ENCODE data around the gene BID.

BID gene

GRCh38 chr22:17802822-17803221 is 28.6 kb upstream of the BID start:
- no peak for DNase-seq

- no peak for DNase-seq
Measured at GRCh38 chr22:17802411-17802810, 28.1 kb upstream of the BID start.

GRCh38 chr22:17797721-17798559 is 23.7 kb upstream of the BID start:
- DNase-seq, result no peak

- DNase-seq, result no peak
Measured at GRCh38 chr22:17796695-17797094, 22.4 kb upstream of the BID start.

- no peak for DNase-seq
Measured at GRCh38 chr22:17795661-17796548, 21.6 kb upstream of the BID start.

GRCh38 chr22:17794726-17795542 is 20.7 kb upstream of the BID start:
- DNase-seq, result no peak

GRCh38 chr22:17792854-17793434 is 18.7 kb upstream of the BID start:
- no peak for DNase-seq

- no peak for DNase-seq
Measured at GRCh38 chr22:17792299-17792698, 18.0 kb upstream of the BID start.

- DNase-seq, result no peak
Measured at GRCh38 chr22:17791196-17791595, 16.9 kb upstream of the BID start.

GRCh38 chr22:17789379-17790200 is 15.3 kb upstream of the BID start:
- no peak for DNase-seq

GRCh38 chr22:17788528-17789378 is 14.5 kb upstream of the BID start:
- no peak for DNase-seq

GRCh38 chr22:17787716-17788330 is 13.6 kb upstream of the BID start:
- DNase-seq, result no peak

GRCh38 chr22:17787241-17787640 is 13.0 kb upstream of the BID start:
- no peak for DNase-seq

- DNase-seq, result no peak
Measured at GRCh38 chr22:17786435-17787161, 12.3 kb upstream of the BID start.

- DNase-seq, result peak; percentile 77
Measured at GRCh38 chr22:17785185-17786184, 11.2 kb upstream of the BID start.

GRCh38 chr22:17784776-17785175 is 10.5 kb upstream of the BID start:
- DNase-seq, result no peak

- DNase-seq, result no peak
Measured at GRCh38 chr22:17783773-17784480, 9.7 kb upstream of the BID start.

- no peak for DNase-seq
Measured at GRCh38 chr22:17783312-17783711, 9.0 kb upstream of the BID start.

All from activated CD4-positive, alpha-beta T cell treated with anti-CD3 and anti-CD28 coated beads, Interleukin-10, Interleukin-2, amounts not matched to agents 100 ng/mL and 50 ng/mL, durations not matched to agents 16 hours and 8 hours (primary cell).